Measurements from ENCODE around the gene VTI1A. TPM values are rescaled to one million over a fixed set of nuclear protein-coding genes. Genes with fewer than 3 reads are reported as not detected.

The VTI1A gene
- total RNA-seq, 2 donors from 2014 or later = 71.6 to 139 TPM

GRCh38 chr10:112746329-112746728, 299.3 kb downstream of the VTI1A start:
- no peak for ATAC-seq (ENCODE audit: insufficient number of reproducible peaks, low FRiP score, low read depth)
- H3K9me3 ChIP-seq = no peaks in the 10 kb centered on the region
- no peaks in the 10 kb centered on the region for H3K36me3 ChIP-seq
- DNase-seq (ENCODE audit: low spot score) = no peak
- H3K4me1 ChIP-seq (ENCODE audit: control insufficient read depth in 1 of 2, low read depth in 2 of 2) = no peaks in the 10 kb centered on the region
- H3K27me3 ChIP-seq (replicated peaks; ENCODE audit: insufficient read depth) = no peaks in the 10 kb centered on the region
- H3K27ac ChIP-seq = no peak overlapping the region
- H3K4me3 ChIP-seq = no peak overlapping the region
- TF ChIP-seq CTCF (IDR thresholded peaks at IDR 0.05) = no peak

GRCh38 chr10:112750427-112751167, 303.6 kb downstream of the VTI1A start:
- TF ChIP-seq CTCF (IDR thresholded peaks at IDR 0.05) = no peak
- Histone ChIP-seq H3K27ac (no peak overlapping the region), H3K4me3 (no peak overlapping the region), H3K27me3 (replicated peaks; ENCODE audit: insufficient read depth) (no peaks in the 10 kb centered on the region), H3K9me3 (no peaks in the 10 kb centered on the region), H3K4me1 (ENCODE audit: control insufficient read depth in 1 of 2, low read depth in 2 of 2) (peaks cover 11 to 13% of the 10 kb centered on the region in 2 donors), H3K36me3 (no peaks in the 10 kb centered on the region)
- no peak for DNase-seq (ENCODE audit: low spot score)
- ATAC-seq (ENCODE audit: insufficient number of reproducible peaks, low FRiP score, low read depth) = no peak

- Histone ChIP-seq H3K4me1 (ENCODE audit: control insufficient read depth in 1 of 2, low read depth in 2 of 2) (peaks cover 11 to 13% of the 10 kb centered on the region in 2 donors), H3K27me3 (replicated peaks; ENCODE audit: insufficient read depth) (no peaks in the 10 kb centered on the region), H3K4me3 (no peak overlapping the region), H3K27ac (no peak overlapping the region), H3K9me3 (no peaks in the 10 kb centered on the region), H3K36me3 (no peaks in the 10 kb centered on the region)
- ATAC-seq (ENCODE audit: insufficient number of reproducible peaks, low FRiP score, low read depth) (no peak), DNase-seq (ENCODE audit: low spot score) (no peak)
- TF ChIP-seq CTCF (IDR thresholded peaks at IDR 0.05) = no peak
Measured at GRCh38 chr10:112751651-112752050, 304.6 kb downstream of the VTI1A start.

GRCh38 chr10:112752288-112752687, 305.3 kb downstream of the VTI1A start:
- Histone ChIP-seq H3K27ac (no peak overlapping the region), H3K4me1 (ENCODE audit: control insufficient read depth in 1 of 2, low read depth in 2 of 2) (peaks cover 11 to 13% of the 10 kb centered on the region in 2 donors), H3K4me3 (no peak overlapping the region), H3K27me3 (replicated peaks; ENCODE audit: insufficient read depth) (no peaks in the 10 kb centered on the region), H3K36me3 (no peaks in the 10 kb centered on the region), H3K9me3 (no peaks in the 10 kb centered on the region)
- ATAC-seq (ENCODE audit: insufficient number of reproducible peaks, low FRiP score, low read depth) (no peak), DNase-seq (ENCODE audit: low spot score) (no peak)
- no peak for TF ChIP-seq CTCF (IDR thresholded peaks at IDR 0.05)

- no peak for ATAC-seq (ENCODE audit: insufficient number of reproducible peaks, low FRiP score, low read depth)
- peak overlapping the region; percentile 21 for H3K4me3 ChIP-seq
Measured at GRCh38 chr10:112753961-112754411, 307.0 kb downstream of the VTI1A start.

More at GRCh38 chr10:112753961-112754411, 307.0 kb downstream of the VTI1A start:
- no peak overlapping the region for H3K27ac ChIP-seq
- H3K9me3 ChIP-seq = no peaks in the 10 kb centered on the region
- TF ChIP-seq CTCF (IDR thresholded peaks at IDR 0.05) = no peak
- DNase-seq (ENCODE audit: low spot score) = no peak
- H3K27me3 ChIP-seq (replicated peaks; ENCODE audit: insufficient read depth) = no peaks in the 10 kb centered on the region
- peaks cover 11 to 13% of the 10 kb centered on the region in 2 donors for H3K4me1 ChIP-seq (ENCODE audit: control insufficient read depth in 1 of 2, low read depth in 2 of 2)
- no peaks in the 10 kb centered on the region for H3K36me3 ChIP-seq

Data from thoracic aorta (tissue), 2 donors.